Hepatocyte (in vitro differentiated cells): ENCODE results near the gene TUBGCP3.

Experiments
- EZH2phosphoT487 ChIP-seq: fragments of 200-600 bp; sonication (generic); IDR thresholded peaks from one replicate; pipeline ENCODE4 v1.6.1; 2018; ENCODE audit warnings: antibody characterized with exemption, mild to moderate bottlenecking, low read depth, moderate library complexity; ENCODE audit not compliant: unreplicated experiment, severe bottlenecking
- TF ChIP-seq, protein P1 (sequence below): fragments of 200-600 bp; sonication (generic); IDR thresholded peaks from 2 replicates; pipeline ENCODE4 v1.5.1; 2016; ENCODE audit warnings: antibody characterized with exemption, mild to moderate bottlenecking; ENCODE audit not compliant: poor library complexity

DNA sequence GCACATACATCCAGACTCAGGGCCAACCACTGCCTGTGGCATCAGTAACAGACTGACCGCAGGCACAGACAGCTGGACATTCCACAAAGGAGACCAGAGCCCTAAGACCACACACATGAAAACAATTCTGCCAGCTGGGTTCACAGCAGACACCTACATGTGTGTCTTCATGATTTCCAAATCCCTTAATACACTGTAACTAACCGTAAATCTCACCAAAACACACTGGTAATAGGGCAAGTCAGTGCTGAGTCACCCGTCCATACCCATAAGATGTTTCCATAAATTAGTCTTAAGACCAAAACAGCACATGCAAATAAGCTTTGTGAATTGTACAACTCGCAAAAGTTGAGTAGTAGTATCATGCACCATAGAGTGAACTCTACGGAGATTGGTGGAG lies 65.4 kb downstream of the TUBGCP3 start:
- TF ChIP-seq, protein P1, sequence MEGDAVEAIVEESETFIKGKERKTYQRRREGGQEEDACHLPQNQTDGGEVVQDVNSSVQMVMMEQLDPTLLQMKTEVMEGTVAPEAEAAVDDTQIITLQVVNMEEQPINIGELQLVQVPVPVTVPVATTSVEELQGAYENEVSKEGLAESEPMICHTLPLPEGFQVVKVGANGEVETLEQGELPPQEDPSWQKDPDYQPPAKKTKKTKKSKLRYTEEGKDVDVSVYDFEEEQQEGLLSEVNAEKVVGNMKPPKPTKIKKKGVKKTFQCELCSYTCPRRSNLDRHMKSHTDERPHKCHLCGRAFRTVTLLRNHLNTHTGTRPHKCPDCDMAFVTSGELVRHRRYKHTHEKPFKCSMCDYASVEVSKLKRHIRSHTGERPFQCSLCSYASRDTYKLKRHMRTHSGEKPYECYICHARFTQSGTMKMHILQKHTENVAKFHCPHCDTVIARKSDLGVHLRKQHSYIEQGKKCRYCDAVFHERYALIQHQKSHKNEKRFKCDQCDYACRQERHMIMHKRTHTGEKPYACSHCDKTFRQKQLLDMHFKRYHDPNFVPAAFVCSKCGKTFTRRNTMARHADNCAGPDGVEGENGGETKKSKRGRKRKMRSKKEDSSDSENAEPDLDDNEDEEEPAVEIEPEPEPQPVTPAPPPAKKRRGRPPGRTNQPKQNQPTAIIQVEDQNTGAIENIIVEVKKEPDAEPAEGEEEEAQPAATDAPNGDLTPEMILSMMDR, result no peak
- no peak for TF ChIP-seq EZH2phosphoT487
